ENCODE results near the gene IL18RAP.

GRCh38 chr2:102455061-102455670, 32.2 kb downstream of the IL18RAP start:
- TF ChIP-seq RAD21 (conservative IDR thresholded peaks at IDR 0.05) (no peak), EP300 (conservative IDR thresholded peaks at IDR 0.05; ENCODE audit: poor library complexity, severe bottlenecking) (no peak), CTCF (IDR thresholded peaks at IDR 0.05; ENCODE audit: poor library complexity, severe bottlenecking) (no peak), TAF1 (IDR thresholded peaks at IDR 0.05; ENCODE audit: low read depth) (no peak), EZH2 (IDR thresholded peaks at IDR 0.05; ENCODE audit: borderline replicate concordance, insufficient read depth, low read length, poor library complexity, severe bottlenecking) (no peak), POLR2AphosphoS5 (IDR thresholded peaks at IDR 0.05) (no peak), MXI1 (conservative IDR thresholded peaks at IDR 0.05; ENCODE audit: poor library complexity, severe bottlenecking) (no peak), SMC3 (conservative IDR thresholded peaks at IDR 0.05; ENCODE audit: poor library complexity) (no peak)
- TF ChIP-seq, protein P1, sequence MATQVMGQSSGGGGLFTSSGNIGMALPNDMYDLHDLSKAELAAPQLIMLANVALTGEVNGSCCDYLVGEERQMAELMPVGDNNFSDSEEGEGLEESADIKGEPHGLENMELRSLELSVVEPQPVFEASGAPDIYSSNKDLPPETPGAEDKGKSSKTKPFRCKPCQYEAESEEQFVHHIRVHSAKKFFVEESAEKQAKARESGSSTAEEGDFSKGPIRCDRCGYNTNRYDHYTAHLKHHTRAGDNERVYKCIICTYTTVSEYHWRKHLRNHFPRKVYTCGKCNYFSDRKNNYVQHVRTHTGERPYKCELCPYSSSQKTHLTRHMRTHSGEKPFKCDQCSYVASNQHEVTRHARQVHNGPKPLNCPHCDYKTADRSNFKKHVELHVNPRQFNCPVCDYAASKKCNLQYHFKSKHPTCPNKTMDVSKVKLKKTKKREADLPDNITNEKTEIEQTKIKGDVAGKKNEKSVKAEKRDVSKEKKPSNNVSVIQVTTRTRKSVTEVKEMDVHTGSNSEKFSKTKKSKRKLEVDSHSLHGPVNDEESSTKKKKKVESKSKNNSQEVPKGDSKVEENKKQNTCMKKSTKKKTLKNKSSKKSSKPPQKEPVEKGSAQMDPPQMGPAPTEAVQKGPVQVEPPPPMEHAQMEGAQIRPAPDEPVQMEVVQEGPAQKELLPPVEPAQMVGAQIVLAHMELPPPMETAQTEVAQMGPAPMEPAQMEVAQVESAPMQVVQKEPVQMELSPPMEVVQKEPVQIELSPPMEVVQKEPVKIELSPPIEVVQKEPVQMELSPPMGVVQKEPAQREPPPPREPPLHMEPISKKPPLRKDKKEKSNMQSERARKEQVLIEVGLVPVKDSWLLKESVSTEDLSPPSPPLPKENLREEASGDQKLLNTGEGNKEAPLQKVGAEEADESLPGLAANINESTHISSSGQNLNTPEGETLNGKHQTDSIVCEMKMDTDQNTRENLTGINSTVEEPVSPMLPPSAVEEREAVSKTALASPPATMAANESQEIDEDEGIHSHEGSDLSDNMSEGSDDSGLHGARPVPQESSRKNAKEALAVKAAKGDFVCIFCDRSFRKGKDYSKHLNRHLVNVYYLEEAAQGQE (IDR thresholded peaks at IDR 0.05; ENCODE audit: borderline replicate concordance), result no peak

Data from neural cell (in vitro differentiated cells).